Heart left ventricle (tissue), 16 donors: ENCODE results near the gene MAST4. TPM values are rescaled to one million over a fixed set of nuclear protein-coding genes. Genes with fewer than 3 reads are reported as not detected.

Experiments used
- ATAC-seq, 4 donors: fragments of 200-7000 bp; cut with Tn5 transposase; one replicate each; pipeline ENCODE4 v1.9.1; 2020 to 2022; ENCODE audit warnings: moderate library complexity in 4 of 4, mild to moderate bottlenecking in 3 of 4, moderate number of reproducible peaks in 1 of 4
- DNase-seq, 5 donors: peaks; one replicate each; pipeline ENCODE4 v3.0.0-alpha.2; 2020
- H3K27ac ChIP-seq, 12 donors: fragments of 200-600 bp; sonication (generic) in 4 of 12; one replicate each; pipeline versions ENCODE4 v1.5.0 to v1.8.0; 2016 to 2022; ENCODE audit warnings: mild to moderate bottlenecking in 2 of 12
- H3K27me3 ChIP-seq, 9 donors: fragments of 200-600 bp; sonication (generic) in 2 of 9; one replicate each; pipeline versions ENCODE4 v1.5.1 to v1.8.0; 2016 to 2022; ENCODE audit warnings: mild to moderate bottlenecking in 3 of 9
- H3K36me3 ChIP-seq, 9 donors: fragments of 200-600 bp; sonication (generic) in 2 of 9; one replicate each; pipeline versions ENCODE4 v1.5.0 to v1.8.0; 2018 to 2022; ENCODE audit warnings: mild to moderate bottlenecking in 2 of 9
- H3K4me1 ChIP-seq, 12 donors: fragments of 200-600 bp; sonication (generic) in 4 of 12; one replicate each; pipeline versions ENCODE4 v1.5.0 to v1.8.0; 2016 to 2022; ENCODE audit warnings: mild to moderate bottlenecking in 3 of 12
- H3K4me3 ChIP-seq, 12 donors: fragments of 200-600 bp; sonication (generic) in 4 of 12; one replicate each; pipeline versions ENCODE4 v1.5.0 to v1.8.0; 2017 to 2022; ENCODE audit warnings: mild to moderate bottlenecking in 9 of 12, moderate library complexity in 4 of 12
- H3K9me3 ChIP-seq, 12 donors: fragments of 200-600 bp; sonication (generic) in 4 of 12; one replicate each; pipeline versions ENCODE4 v1.5.0 to v1.8.0; 2016 to 2022; ENCODE audit warnings: mild to moderate bottlenecking in 1 of 12
- CTCF ChIP-seq, 12 donors: fragments of 200-600 bp; sonication (generic) in 4 of 12; IDR thresholded peaks; one replicate each; pipeline versions ENCODE4 v1.5.0 to v1.8.0; 2018 to 2022; ENCODE audit warnings: antibody characterized with exemption in 12 of 12, mild to moderate bottlenecking in 5 of 12
- POLR2A ChIP-seq, 2 donors: fragments of 450-650 bp; IDR thresholded peaks; one replicate each; pipeline ENCODE4 v1.6.1; 2017; ENCODE audit warnings: antibody characterized with exemption in 2 of 2, mild to moderate bottlenecking in 2 of 2, moderate library complexity in 2 of 2
- WGBS, 4 donors: extraction: QIAGEN DNeasy Blood & Tissue Kit in 2 of 4; methylation state at CpG; one replicate each; pipeline versions ENCODE4 v1.1.5 to v1.1.7; 2013 to 2018; 5-methylcytosine and 5-hydroxymethylcytosine counted together
- intact Hi-C, 10 donors: fragments of 100-400 bp; cut with DNase I; formaldehyde crosslinking; loops; one replicate each; pipeline versions ENCODE4 v1.11.1 to v1.14.2; 2022
- polyA plus RNA-seq, 2 donors: library from polyadenylated mRNA; stranded (reverse); fragments of 200-250 nt; gene quantifications; one replicate each; pipeline ENCODE4 v1.2.3, GENCODE V29; 2013
- total RNA-seq, 9 donors: library from RNA; depleted of rRNA in 2 of 9; stranded (reverse); fragments of >200 nt in 2 of 9; fragmentation: NEBNext Ultra II Directional in 3 of 9; extraction: Animal tissue kit (Norgen Biotek cat#: 25700) in 3 of 9; gene quantifications; one replicate each; pipeline versions ENCODE4 v1.1.0 to v1.2.4, GENCODE V29; 2016 to 2023
- donor health status: ischemic (EF 13 %, LVEDD 7.1; RV severe dilation, severe dysfunction).
- donor health status: healthy with polysubstance abuse.
- donor health status: DM: no; HTN: yes; CAD: no.
- donor health status: DM: no; HTN: no; CAD: no.
- donor health status: ischemic (EF 25% LVEDD 6.9; RV normal size, moderate dysfunction).
- donor health status: ischemic (EF 25% LVEDD 5.7; RV mildly dilated, moderate dysfunction).
- donor health status: healthy.
- donor health status: DM: yes; HTN: yes; CAD: no.
- donor health status: ischemic (EF 35%, LVEDD 5.7; RV mildly dilated, moderate dysfunction).
- donor health status: nonischemic (EF 11% LVEDD 7.7; RV severe dilation, severe dysfunction).
- donor health status: DM: yes; HTN: yes; CAD: no.
- donor health status: PGD.
- donor health status: ischemic (EF 29% LVEDD 5.4; RV normal size, mild dysfunction).
- donor health status: nonischemic (EF 23%, LVEDD 6.1; RV moderate dilation, normal function).

Gene MAST4
- total and polyA plus RNA-seq, 11 donors: 26.8 to 96.2 (median 68.1) TPM

- Histone ChIP-seq H3K27me3 (no peaks in the 10 kb centered on the region), H3K9me3 (no peaks in the 10 kb centered on the region), H3K36me3 (no peaks in the 10 kb centered on the region), H3K27ac (no peak overlapping the region), H3K4me3 (no peak overlapping the region), H3K4me1 (no peaks in the 10 kb centered on the region)
- no peak for TF ChIP-seq POLR2A (IDR thresholded peaks at IDR 0.05)
- TF ChIP-seq CTCF (IDR thresholded peaks at IDR 0.05): no peak
- ATAC-seq (no peak), DNase-seq (no peak)
- intact Hi-C loops: no loop called here
- 81 to 93% (median 90%) methylated on average over 5 of the region's 5 CpGs for WGBS, 4 donors
Observed at GRCh38 chr5:66922881-66923280, 326.7 kb downstream of the MAST4 start.

- no peaks in the 10 kb centered on the region for H3K36me3 ChIP-seq
- no peaks in the 10 kb centered on the region for H3K4me1 ChIP-seq
- TF ChIP-seq CTCF (IDR thresholded peaks at IDR 0.05) (no peak), POLR2A (IDR thresholded peaks at IDR 0.05) (no peak)
- no peak overlapping the region for H3K27ac ChIP-seq
- ATAC-seq: no peak
- WGBS, 4 donors: 48 to 60% (median 58%) methylated on average over 1 of the region's 1 CpG
- no peaks in the 10 kb centered on the region for H3K9me3 ChIP-seq
- DNase-seq: no peak
- intact Hi-C loops: no loop called here
- H3K27me3 ChIP-seq: no peaks in the 10 kb centered on the region
- H3K4me3 ChIP-seq: no peak overlapping the region
Observed at GRCh38 chr5:66923457-66923856, 327.3 kb downstream of the MAST4 start.

DNA sequence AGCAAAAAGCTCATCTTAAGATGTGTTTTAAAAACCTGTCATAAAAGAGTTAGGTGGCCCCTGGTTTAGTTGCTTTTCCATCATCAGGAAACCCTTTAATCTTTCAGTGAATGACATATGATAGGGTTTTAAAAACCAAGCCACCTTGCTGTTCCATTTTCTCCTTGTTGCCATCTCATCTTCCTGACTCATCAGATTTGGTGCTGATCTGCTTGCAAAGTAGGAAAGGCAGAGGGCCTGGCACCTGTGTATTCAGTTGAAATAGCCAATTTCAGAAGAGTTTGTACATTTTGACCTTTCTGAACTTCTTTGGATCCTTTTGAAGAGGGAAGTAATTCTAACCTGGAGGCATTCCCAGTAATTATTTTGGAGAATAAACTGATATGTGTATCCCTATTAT, 327.7 kb downstream of the MAST4 start:
- H3K9me3 ChIP-seq: no peaks in the 10 kb centered on the region
- intact Hi-C loops: no loop called here
- no peaks in the 10 kb centered on the region for H3K4me1 ChIP-seq
- DNase-seq (no peak), ATAC-seq (no peak)
- no peaks in the 10 kb centered on the region for H3K27me3 ChIP-seq
- no peaks in the 10 kb centered on the region for H3K36me3 ChIP-seq
- H3K27ac ChIP-seq: no peak overlapping the region
- H3K4me3 ChIP-seq: no peak overlapping the region
- no peak for TF ChIP-seq CTCF (IDR thresholded peaks at IDR 0.05)
- no peak for TF ChIP-seq POLR2A (IDR thresholded peaks at IDR 0.05)

GRCh38 chr5:66927140-66927539, 330.9 kb downstream of the MAST4 start:
- no peak for TF ChIP-seq CTCF (IDR thresholded peaks at IDR 0.05)
- TF ChIP-seq POLR2A (IDR thresholded peaks at IDR 0.05): no peak
- ATAC-seq: no peak

More at GRCh38 chr5:66927140-66927539, 330.9 kb downstream of the MAST4 start:
- Histone ChIP-seq H3K4me3 (no peak overlapping the region), H3K27ac (no peak overlapping the region), H3K4me1 (peaks cover 0 to 9% (median 0%) of the 10 kb centered on the region in 12 donors), H3K36me3 (no peaks in the 10 kb centered on the region), H3K9me3 (no peaks in the 10 kb centered on the region), H3K27me3 (no peaks in the 10 kb centered on the region)
- DNase-seq: no peak
- intact Hi-C loops: no loop called here
